Astrocyte of the spinal cord (primary cell): Measurements from ENCODE around the gene CYTH3.
"Not testable (repeated sequence)": the region's sequence is repeated elsewhere in the genome, so short reads cannot be mapped to it uniquely, and the experiment has no call there.

Source experiments
- DNase-seq: peaks from one replicate; pipeline ENCODE4 v3.0.0; 2011; ENCODE audit warnings: low read depth, low spot score
- H3K4me3 ChIP-seq: 2 replicates; pipeline ENCODE4 v1.5.1; 2011; ENCODE audit warnings: low read depth, mild to moderate bottlenecking, low read length, moderate library complexity
- in situ Hi-C: cut with HindIII; loops from 2 replicates; pipeline ENCODE4 v1.10.0; 2017; ENCODE audit warnings: low sequenced_read_pairs
- TF ChIP-seq, protein P1 (sequence below): IDR thresholded peaks from 2 replicates; pipeline ENCODE4 v1.5.1; 2012; ENCODE audit warnings: low read depth, mild to moderate bottlenecking, low read length, inconsistent platforms

CYTH3 gene

DNA sequence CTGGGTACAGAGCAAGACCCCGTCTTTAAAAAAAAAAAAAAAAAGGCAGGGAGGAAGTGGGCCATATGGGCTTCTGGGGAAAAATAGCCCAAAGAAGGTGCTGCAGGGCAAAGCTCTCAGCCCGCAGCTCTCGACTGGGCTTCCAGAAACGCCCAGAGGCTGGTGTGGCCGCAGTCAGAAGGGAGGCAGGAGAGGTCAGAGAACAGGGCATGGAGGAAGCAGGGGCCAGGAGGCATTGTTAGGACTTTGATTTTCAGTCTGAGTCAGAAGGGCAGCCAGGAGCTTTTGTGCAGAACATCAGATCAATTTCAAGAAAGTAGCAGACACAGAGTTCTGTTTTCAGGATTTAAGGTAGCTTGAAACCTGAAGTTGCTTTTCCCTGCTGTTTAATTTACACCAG, 35.3 kb upstream of the CYTH3 start:
- H3K4me3 ChIP-seq = no peak overlapping the region
- in situ Hi-C loops = no loop called here
- TF ChIP-seq, protein P1, sequence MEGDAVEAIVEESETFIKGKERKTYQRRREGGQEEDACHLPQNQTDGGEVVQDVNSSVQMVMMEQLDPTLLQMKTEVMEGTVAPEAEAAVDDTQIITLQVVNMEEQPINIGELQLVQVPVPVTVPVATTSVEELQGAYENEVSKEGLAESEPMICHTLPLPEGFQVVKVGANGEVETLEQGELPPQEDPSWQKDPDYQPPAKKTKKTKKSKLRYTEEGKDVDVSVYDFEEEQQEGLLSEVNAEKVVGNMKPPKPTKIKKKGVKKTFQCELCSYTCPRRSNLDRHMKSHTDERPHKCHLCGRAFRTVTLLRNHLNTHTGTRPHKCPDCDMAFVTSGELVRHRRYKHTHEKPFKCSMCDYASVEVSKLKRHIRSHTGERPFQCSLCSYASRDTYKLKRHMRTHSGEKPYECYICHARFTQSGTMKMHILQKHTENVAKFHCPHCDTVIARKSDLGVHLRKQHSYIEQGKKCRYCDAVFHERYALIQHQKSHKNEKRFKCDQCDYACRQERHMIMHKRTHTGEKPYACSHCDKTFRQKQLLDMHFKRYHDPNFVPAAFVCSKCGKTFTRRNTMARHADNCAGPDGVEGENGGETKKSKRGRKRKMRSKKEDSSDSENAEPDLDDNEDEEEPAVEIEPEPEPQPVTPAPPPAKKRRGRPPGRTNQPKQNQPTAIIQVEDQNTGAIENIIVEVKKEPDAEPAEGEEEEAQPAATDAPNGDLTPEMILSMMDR = no peak
- no peak for DNase-seq

DNA sequence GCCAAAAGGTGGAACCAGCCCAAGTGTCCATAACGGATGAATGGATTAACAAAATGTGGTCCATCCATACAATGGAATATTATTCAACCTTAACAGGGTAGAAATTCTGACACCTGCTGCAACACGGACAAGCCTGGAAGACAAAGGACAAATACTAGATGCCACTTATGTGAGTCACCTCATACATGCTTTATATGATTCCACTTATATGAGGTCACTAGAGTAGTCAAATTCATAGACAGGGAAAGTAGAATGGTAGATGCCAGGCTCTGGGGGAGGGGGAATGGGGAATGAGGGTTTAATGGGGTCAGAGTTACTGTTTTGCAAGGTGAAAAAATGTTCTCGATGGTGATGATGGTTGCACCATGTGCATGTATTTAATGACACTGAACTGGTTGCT, 34.0 kb upstream of the CYTH3 start:
- in situ Hi-C loops = no loop called here

DNA sequence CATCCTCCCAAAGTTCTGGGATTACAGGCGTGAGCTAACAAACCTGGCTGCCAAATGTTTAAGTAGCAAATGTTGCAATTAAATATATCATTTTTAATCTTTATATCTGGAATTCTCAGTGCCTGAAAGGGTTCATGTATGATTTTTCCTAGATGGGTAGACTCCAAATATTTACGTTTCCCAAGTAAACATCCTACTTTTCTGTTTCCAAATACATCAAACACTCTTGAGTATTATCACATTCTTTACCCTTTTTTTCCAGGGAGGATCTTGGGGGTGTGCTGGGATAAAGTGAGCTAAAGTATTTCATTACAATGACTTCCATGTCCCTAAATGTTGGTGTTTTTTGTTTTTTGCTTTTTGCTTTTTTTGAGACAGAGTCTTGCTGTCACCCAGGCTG, 32.9 kb upstream of the CYTH3 start:
- DNase-seq = no peak
- TF ChIP-seq, protein P1 = no peak
- H3K4me3 ChIP-seq = no peak overlapping the region
- in situ Hi-C loops = no loop called here

More for the DNA sequence above, 34.0 kb upstream of the CYTH3 start:
- H3K4me3 ChIP-seq = no peak overlapping the region
- DNase-seq = peak; percentile 54
- TF ChIP-seq, protein P1 = no peak

DNA sequence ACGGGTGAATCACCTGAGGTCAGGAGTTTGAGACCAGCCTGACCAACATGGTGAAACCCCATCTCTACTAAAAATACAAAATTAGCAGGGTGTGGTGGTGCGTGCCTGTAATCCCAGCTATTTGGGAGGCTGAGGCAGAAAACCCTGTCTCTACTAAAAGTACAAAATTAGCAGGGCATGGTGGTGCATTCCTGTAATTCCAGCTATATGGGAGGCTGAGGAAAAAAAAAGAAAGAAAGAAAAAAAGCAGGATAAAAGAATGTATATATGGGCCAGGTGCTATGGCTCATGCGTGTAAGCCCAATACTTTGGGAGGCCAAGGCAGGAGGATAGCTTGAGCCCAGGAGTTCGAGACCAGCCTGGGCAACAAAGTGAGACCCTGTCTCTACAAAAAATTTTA, 29.0 kb upstream of the CYTH3 start:
- DNase-seq, in situ Hi-C loops, H3K4me3 ChIP-seq: not testable (repeated sequence)

DNA sequence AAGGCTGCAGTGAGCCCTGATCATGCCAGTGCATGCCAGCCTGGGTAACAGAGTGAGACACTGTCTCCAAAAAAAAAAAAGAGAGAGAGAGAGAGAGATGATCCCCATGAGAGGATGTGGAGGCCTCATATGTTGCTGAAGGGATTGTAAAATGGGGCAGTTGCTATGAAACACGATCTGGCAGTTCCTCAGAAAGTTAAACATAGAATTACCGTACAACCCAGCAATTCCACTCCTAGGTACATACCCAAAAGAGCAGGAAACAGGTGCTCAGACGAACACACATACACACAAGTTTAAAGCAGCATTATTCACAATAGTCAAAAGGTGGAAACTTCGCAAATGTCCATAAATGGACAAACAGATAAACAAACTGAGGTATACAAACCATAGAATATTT, 27.4 kb upstream of the CYTH3 start:
- TF ChIP-seq, protein P1 = no peak

DNA sequence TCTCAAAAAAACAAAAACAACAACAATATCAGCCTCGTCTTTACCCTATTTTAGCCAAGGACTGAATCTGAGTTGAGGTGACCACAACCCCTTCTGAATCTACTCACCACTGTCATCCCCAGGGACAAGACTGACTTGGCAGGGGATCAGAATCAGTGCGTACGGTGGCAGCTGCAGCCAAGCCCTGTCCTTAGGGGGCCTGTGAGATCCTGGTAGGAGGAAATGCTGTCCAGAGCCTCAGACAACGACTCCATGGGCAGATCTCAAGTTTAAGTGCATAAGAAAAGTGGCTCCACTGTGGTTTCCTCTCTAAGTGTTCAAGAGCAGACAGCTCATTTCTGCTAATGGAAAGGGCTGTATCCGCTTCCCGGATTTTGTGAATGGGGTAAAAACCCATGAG, 22.4 kb upstream of the CYTH3 start:
- no peak overlapping the region for H3K4me3 ChIP-seq
- TF ChIP-seq, protein P1 = no peak
- DNase-seq = no peak
- in situ Hi-C loops = no loop called here

More for the DNA sequence above, 27.4 kb upstream of the CYTH3 start:
- no peak for DNase-seq
- H3K4me3 ChIP-seq = no peak overlapping the region
- in situ Hi-C loops = no loop called here

DNA sequence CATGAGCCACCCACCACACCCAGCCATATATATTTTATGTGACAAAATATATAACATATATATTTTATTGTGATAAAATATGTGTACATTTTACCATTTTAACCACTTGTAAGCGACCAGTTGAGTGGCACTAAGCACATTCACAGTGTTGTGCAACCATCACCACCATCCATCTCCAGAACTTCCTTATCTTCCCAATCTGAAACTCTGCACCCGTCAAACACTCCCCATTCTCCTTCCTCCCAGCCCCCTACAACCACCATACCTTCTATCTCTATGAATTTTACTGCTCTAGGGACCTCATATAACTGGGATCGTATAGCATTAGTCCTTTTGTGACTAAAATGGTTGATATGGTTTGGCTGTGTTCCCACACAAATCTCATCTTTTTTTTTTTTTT, 20.8 kb upstream of the CYTH3 start:
- H3K4me3 ChIP-seq = no peak overlapping the region
- TF ChIP-seq, protein P1 = no peak
- in situ Hi-C loops = no loop called here
- no peak for DNase-seq

DNA sequence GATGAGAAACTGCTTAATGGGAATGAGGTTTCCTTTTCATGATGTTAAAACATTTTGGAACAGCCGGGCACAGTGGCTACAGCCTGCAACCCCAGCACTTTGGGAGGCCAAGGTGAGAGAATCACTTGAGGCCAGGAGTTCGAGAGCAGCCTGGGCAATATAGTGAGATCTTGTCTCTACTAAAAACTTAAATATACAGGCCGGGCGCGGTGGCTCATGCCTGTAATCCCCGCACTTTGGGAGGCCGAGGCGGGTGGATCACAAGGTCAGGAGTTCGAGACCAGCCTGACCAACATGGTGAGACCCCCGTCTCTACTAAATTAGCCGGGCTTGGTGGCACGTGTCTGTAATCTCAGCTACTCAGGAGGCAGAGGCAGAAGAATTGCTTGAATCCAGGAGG, 19.5 kb upstream of the CYTH3 start:
- DNase-seq, H3K4me3 ChIP-seq, in situ Hi-C loops: not testable (repeated sequence)
